Activated T-cell treated with anti-CD3 and anti-CD28 coated beads, Interleukin-2, amount 50 U/mL, for 4 hours (primary cell): ENCODE data around the gene NDUFB10. TPM values are rescaled to one million over a fixed set of nuclear protein-coding genes. Genes with fewer than 3 reads are reported as not detected.

Source experiments
- total RNA-seq, 3 donors: library from RNA; stranded (reverse); gene quantifications; one replicate each; pipeline ENCODE4 v1.2.1, GENCODE V29; 2021

Gene NDUFB10
- total RNA-seq, 3 donors from 2014 or later = 115 to 143 (median 117) TPM

Other genes starting within 250 kb of the NDUFB10 start
- gene NME3, start 188.0 kb upstream of the NDUFB10 start, total RNA-seq = 10 to 100 TPM; 37.2 to 37.6 (median 37.4) TPM
- gene EME2, start 186.7 kb upstream of the NDUFB10 start, total RNA-seq = 10 to 100 TPM; 30.4 to 39.1 (median 35.7) TPM
- gene MRPS34, start 186.4 kb upstream of the NDUFB10 start, total RNA-seq = 100 to 1,000 TPM; 223 to 288 (median 265) TPM
- 10 to 100 TPM; 15.5 to 20.8 (median 16.8) TPM for gene SPSB3, start 177.0 kb upstream of the NDUFB10 start, total RNA-seq
- gene NUBP2, start 176.6 kb upstream of the NDUFB10 start, total RNA-seq = 100 to 1,000 TPM in 1 of 3 donors, 10 to 100 TPM in 2; 85.7 to 101 (median 94.7) TPM
- gene IGFALS, start 165.8 kb upstream of the NDUFB10 start, total RNA-seq = under 1 TPM in 1 of 3 donors, not detected in 2; 0.18 TPM
- 10 to 100 TPM; 34.4 to 45.9 (median 35.3) TPM for gene HAGH, start 132.7 kb upstream of the NDUFB10 start, total RNA-seq
- gene FAHD1, start 132.3 kb upstream of the NDUFB10 start, total RNA-seq = 10 to 100 TPM; 22.8 to 27.9 (median 24.0) TPM
- gene MEIOB, start 87.4 kb upstream of the NDUFB10 start, total RNA-seq = under 1 TPM; 0.24 to 0.34 (median 0.28) TPM
- not detected for gene HS3ST6, start 41.1 kb upstream of the NDUFB10 start, total RNA-seq
- gene MSRB1, start 16.3 kb upstream of the NDUFB10 start, total RNA-seq = 10 to 100 TPM; 16.8 to 19.4 (median 17.6) TPM
- gene RPL3L, start 4.8 kb upstream of the NDUFB10 start, total RNA-seq = not detected
- gene RPS2, start 5.3 kb downstream of the NDUFB10 start, total RNA-seq = 1,000 to 10,000 TPM; 5,588 to 5,699 (median 5,621) TPM
- gene RNF151, start 7.3 kb downstream of the NDUFB10 start, total RNA-seq = under 1 TPM in 2 of 3 donors, not detected in 1; 0.40 to 0.42 TPM
- gene TBL3, start 12.5 kb downstream of the NDUFB10 start, total RNA-seq = 100 to 1,000 TPM; 146 to 159 (median 156) TPM
- under 1 TPM in 1 of 3 donors, not detected in 2; 0.35 TPM for gene NOXO1, start 21.9 kb downstream of the NDUFB10 start, total RNA-seq
- gene GFER, start 24.7 kb downstream of the NDUFB10 start, total RNA-seq = 10 to 100 TPM; 34.9 to 50.0 (median 47.2) TPM
- 1 to 10 TPM; 2.7 to 4.3 (median 3.5) TPM for gene SYNGR3, start 30.4 kb downstream of the NDUFB10 start, total RNA-seq
- 100 to 1,000 TPM; 118 to 127 (median 126) TPM for gene ZNF598, start 50.3 kb downstream of the NDUFB10 start, total RNA-seq
- gene NPW, start 60.2 kb downstream of the NDUFB10 start, total RNA-seq = 10 to 100 TPM in 2 of 3 donors, 1 to 10 TPM in 1; 9.2 to 19.0 (median 13.1) TPM
- gene NHERF2, start 67.4 kb downstream of the NDUFB10 start, total RNA-seq = 1 to 10 TPM; 2.0 to 4.4 (median 2.0) TPM
- 10 to 100 TPM; 30.5 to 43.5 (median 34.8) TPM for gene NTHL1, start 88.3 kb downstream of the NDUFB10 start, total RNA-seq
- gene TSC2, start 88.4 kb downstream of the NDUFB10 start, total RNA-seq = 10 to 100 TPM; 87.6 to 98.0 (median 94.5) TPM
- 100 to 1,000 TPM; 100 to 118 (median 104) TPM for gene PKD1, start 176.4 kb downstream of the NDUFB10 start, total RNA-seq
- not detected for gene RAB26, start 189.1 kb downstream of the NDUFB10 start, total RNA-seq
- gene TRAF7, start 196.2 kb downstream of the NDUFB10 start, total RNA-seq = 100 to 1,000 TPM in 2 of 3 donors, 10 to 100 TPM in 1; 95.6 to 110 (median 102) TPM
- gene CASKIN1, start 237.1 kb downstream of the NDUFB10 start, total RNA-seq = 1 to 10 TPM in 1 of 3 donors, under 1 TPM in 2; 0.14 to 1.5 (median 0.34) TPM
- gene MLST8, start 245.9 kb downstream of the NDUFB10 start, total RNA-seq = 10 to 100 TPM; 73.6 to 88.0 (median 84.8) TPM